Type B pancreatic cell (in vitro differentiated cells): ENCODE data around the gene NDE1. TPM values are rescaled to one million over a fixed set of nuclear protein-coding genes. Genes with fewer than 3 reads are reported as not detected.
"Not testable (repeated sequence)": the region's sequence is repeated elsewhere in the genome, so short reads cannot be mapped to it uniquely, and the experiment has no call there.

Experiments used
- DNase-seq: peaks from one replicate; pipeline ENCODE4 v3.0.0; 2021; ENCODE audit warnings: mixed read lengths; ENCODE audit not compliant: unreplicated experiment; ENCODE audit errors: extremely low spot score
- H3K27ac Mint-ChIP-seq: 2 replicates; pipeline ENCODE4 v1.8.0; 2021; ENCODE audit warnings: mild to moderate bottlenecking, mixed read lengths
- H3K27me3 Mint-ChIP-seq: 2 replicates; pipeline ENCODE4 v1.8.0; 2021; ENCODE audit warnings: mixed read lengths
- H3K36me3 Mint-ChIP-seq: 2 replicates; pipeline ENCODE4 v1.8.0; 2021; ENCODE audit warnings: mixed read lengths
- H3K4me1 Mint-ChIP-seq: one replicate; pipeline ENCODE4 v1.8.0; 2021; ENCODE audit warnings: mixed read lengths; ENCODE audit not compliant: unreplicated experiment
- H3K4me3 Mint-ChIP-seq: 2 replicates; pipeline ENCODE4 v1.8.0; 2021; ENCODE audit warnings: mild to moderate bottlenecking, mixed read lengths
- H3K9me3 Mint-ChIP-seq: 2 replicates; pipeline ENCODE4 v1.8.0; 2021; ENCODE audit warnings: mixed read lengths
- total RNA-seq: library from RNA; stranded (reverse); gene quantifications from 2 replicates; pipeline ENCODE4 v1.2.1, GENCODE V29; 2021; ENCODE audit warnings: low replicate concordance
- TF ChIP-seq, protein P1 (sequence below): fragments of 200-600 bp; sonication (generic); conservative IDR thresholded peaks from 2 replicates; pipeline ENCODE4 v1.5.0; 2021; ENCODE audit warnings: antibody characterized with exemption, mild to moderate bottlenecking

NDE1 gene
- total RNA-seq, 1 donor from 2014 or later, result 76.4 TPM

DNA sequence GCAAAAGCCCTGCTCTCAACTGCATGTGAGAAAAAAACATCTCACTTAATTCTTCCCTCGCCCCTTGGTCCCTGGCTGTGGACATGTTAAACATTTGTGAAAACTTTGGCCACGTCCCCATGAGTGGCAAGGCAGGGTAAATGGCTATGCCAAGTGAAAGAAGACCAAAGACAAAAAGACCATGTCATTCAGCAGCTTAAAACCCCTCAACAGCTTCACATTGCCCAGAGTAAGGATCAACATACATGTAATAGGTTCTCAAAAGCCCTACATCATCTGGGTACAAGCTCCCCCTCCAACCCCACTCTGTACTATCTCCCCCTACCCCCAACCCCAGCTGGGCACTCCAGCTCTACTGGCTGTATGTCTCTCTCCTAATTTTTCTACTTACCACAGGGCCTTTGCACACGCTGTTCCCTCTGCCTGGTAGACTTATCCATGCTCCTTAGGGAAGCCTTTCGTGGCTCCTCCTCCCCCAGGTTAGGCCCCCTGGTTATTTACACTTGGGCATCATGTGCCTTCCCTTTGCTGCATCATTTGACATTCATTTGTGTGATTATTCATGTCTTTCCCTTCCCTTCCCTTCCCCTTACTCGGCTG, 75.7 kb downstream of the NDE1 start:
- Mint-ChIP-seq H3K36me3 (peaks cover 12% of the 10 kb centered on the region), H3K27me3 (no peaks in the 10 kb centered on the region), H3K4me3 (no peak overlapping the region), H3K27ac (no peak overlapping the region), H3K4me1 (no peaks in the 10 kb centered on the region), H3K9me3 (no peaks in the 10 kb centered on the region)
- no peak for DNase-seq
- TF ChIP-seq, protein P1, sequence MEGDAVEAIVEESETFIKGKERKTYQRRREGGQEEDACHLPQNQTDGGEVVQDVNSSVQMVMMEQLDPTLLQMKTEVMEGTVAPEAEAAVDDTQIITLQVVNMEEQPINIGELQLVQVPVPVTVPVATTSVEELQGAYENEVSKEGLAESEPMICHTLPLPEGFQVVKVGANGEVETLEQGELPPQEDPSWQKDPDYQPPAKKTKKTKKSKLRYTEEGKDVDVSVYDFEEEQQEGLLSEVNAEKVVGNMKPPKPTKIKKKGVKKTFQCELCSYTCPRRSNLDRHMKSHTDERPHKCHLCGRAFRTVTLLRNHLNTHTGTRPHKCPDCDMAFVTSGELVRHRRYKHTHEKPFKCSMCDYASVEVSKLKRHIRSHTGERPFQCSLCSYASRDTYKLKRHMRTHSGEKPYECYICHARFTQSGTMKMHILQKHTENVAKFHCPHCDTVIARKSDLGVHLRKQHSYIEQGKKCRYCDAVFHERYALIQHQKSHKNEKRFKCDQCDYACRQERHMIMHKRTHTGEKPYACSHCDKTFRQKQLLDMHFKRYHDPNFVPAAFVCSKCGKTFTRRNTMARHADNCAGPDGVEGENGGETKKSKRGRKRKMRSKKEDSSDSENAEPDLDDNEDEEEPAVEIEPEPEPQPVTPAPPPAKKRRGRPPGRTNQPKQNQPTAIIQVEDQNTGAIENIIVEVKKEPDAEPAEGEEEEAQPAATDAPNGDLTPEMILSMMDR, result no peak

- DNase-seq, result no peak
- H3K9me3 Mint-ChIP-seq, result no peaks in the 10 kb centered on the region
- no peaks in the 10 kb centered on the region for H3K27me3 Mint-ChIP-seq
- TF ChIP-seq, protein P1, result no peak
- H3K4me3 Mint-ChIP-seq, result no peak overlapping the region
- H3K36me3 Mint-ChIP-seq, result peaks cover 12% of the 10 kb centered on the region
- H3K27ac Mint-ChIP-seq, result no peak overlapping the region
- H3K4me1 Mint-ChIP-seq, result no peaks in the 10 kb centered on the region
These were observed 76.7 kb downstream of the NDE1 start for GRCh38 chr16:15726715-15727114.

DNA sequence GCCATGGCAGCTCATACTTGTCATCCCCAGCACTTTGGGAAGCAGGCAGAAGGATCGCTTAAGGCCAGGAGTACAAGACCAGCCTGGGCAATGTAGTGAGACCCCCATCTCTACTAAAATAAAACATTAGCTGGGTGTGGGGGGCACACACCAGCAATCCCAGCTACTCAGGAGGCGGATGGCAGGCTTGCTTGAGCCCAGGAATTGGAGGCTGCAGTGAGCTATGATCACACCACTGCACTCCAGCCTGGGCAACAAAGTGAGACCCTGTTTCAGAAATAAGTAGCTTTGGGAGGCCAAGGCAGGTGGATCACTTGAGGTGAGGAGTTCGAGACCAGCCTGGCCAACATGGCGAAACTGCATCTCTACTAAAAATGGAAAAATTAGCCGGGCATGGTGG, 77.7 kb downstream of the NDE1 start:
- not testable (repeated sequence) for H3K4me3 Mint-ChIP-seq, H3K27me3 Mint-ChIP-seq, H3K9me3 Mint-ChIP-seq, H3K27ac Mint-ChIP-seq, DNase-seq, H3K4me1 Mint-ChIP-seq
- H3K36me3 Mint-ChIP-seq, result peaks cover 12% of the 10 kb centered on the region

- peaks cover 12% of the 10 kb centered on the region for H3K36me3 Mint-ChIP-seq
- no peaks in the 10 kb centered on the region for H3K27me3 Mint-ChIP-seq
- H3K9me3 Mint-ChIP-seq, result no peaks in the 10 kb centered on the region
- H3K4me3 Mint-ChIP-seq, result no peak overlapping the region
- no peaks in the 10 kb centered on the region for H3K4me1 Mint-ChIP-seq
- no peak for DNase-seq
- H3K27ac Mint-ChIP-seq, result no peak overlapping the region
- TF ChIP-seq, protein P1, result no peak
These were observed 79.1 kb downstream of the NDE1 start for GRCh38 chr16:15729152-15729551.

DNA sequence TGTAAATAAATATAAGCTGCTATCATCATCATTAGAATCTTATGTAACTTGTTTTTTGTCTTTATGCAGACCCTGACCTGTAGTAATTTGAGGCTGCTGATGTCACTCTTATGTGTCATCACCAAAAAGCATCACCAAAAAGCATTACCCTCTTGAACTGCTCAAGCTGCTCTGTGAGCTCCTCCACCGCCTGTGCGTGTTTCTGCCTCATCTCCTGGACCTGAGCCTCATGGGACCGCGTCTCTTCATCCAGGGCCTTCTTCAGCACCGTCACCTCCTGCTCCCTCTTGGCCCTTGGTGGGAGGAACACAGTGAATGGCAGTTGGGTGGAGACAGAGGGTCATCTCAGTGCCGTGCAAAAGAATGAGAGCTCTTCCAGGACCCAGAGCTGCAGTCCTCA, 82.4 kb downstream of the NDE1 start:
- DNase-seq, result no peak
- no peak overlapping the region for H3K27ac Mint-ChIP-seq
- peaks cover 3% of the 10 kb centered on the region for H3K36me3 Mint-ChIP-seq
- H3K27me3 Mint-ChIP-seq, result peaks cover 4% of the 10 kb centered on the region
- no peaks in the 10 kb centered on the region for H3K4me1 Mint-ChIP-seq
- no peak overlapping the region for H3K4me3 Mint-ChIP-seq
- no peaks in the 10 kb centered on the region for H3K9me3 Mint-ChIP-seq
- TF ChIP-seq, protein P1, result no peak

DNA sequence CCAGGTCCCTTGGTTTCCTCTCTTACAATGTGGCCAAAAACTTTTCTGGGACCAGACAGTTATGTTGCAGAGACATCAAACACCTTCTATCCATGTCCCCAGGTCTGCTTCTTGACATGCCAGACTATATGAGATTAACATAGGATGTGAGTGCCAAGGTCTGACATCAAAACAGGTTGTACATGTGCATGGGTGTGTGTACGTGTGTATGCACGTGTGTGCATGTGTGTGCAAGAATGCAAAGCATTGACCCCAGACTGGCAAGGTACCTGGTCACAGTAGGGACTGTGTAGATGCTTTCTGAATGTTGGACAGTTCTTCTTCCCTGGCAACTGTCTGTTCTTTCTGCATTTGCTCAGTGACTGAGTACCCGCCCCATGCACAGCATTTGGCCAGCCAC, 85.6 kb downstream of the NDE1 start:
- Mint-ChIP-seq H3K36me3 (no peaks in the 10 kb centered on the region), H3K4me1 (no peaks in the 10 kb centered on the region), H3K4me3 (no peak overlapping the region), H3K27ac (no peak overlapping the region), H3K27me3 (peaks cover 4% of the 10 kb centered on the region), H3K9me3 (no peaks in the 10 kb centered on the region)
- TF ChIP-seq, protein P1, result no peak
- no peak for DNase-seq
